Neural progenitor cell (in vitro differentiated cells): ENCODE data around the gene TMEM225B.

Experiments
- EZH2 ChIP-seq: fragments of 200-600 bp; sonication (generic); IDR thresholded peaks from 2 replicates; pipeline ENCODE4 v1.6.1; 2017; ENCODE audit warnings: antibody characterized with exemption, mild to moderate bottlenecking, moderate library complexity
- TF ChIP-seq, protein P1 (sequence below): fragments of 200-600 bp; sonication (generic); IDR thresholded peaks from 2 replicates; pipeline ENCODE4 v1.5.1; 2017; ENCODE audit warnings: antibody characterized with exemption, mild to moderate bottlenecking

DNA sequence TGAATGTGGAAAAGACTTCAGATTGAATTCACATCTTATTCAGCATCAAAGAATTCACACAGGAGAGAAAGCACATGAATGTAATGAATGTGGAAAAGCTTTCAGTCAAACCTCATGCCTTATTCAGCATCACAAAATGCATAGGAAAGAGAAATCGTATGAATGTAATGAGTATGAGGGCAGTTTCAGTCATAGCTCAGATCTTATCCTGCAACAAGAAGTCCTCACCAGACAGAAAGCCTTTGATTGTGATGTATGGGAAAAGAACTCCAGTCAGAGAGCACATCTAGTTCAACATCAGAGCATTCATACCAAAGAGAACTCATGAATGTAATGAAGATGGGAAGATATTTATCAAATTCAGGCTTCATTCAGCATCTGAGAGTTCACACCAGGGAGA, 24.8 kb upstream of the TMEM225B start:
- TF ChIP-seq EZH2, result no peak
- TF ChIP-seq, protein P1, sequence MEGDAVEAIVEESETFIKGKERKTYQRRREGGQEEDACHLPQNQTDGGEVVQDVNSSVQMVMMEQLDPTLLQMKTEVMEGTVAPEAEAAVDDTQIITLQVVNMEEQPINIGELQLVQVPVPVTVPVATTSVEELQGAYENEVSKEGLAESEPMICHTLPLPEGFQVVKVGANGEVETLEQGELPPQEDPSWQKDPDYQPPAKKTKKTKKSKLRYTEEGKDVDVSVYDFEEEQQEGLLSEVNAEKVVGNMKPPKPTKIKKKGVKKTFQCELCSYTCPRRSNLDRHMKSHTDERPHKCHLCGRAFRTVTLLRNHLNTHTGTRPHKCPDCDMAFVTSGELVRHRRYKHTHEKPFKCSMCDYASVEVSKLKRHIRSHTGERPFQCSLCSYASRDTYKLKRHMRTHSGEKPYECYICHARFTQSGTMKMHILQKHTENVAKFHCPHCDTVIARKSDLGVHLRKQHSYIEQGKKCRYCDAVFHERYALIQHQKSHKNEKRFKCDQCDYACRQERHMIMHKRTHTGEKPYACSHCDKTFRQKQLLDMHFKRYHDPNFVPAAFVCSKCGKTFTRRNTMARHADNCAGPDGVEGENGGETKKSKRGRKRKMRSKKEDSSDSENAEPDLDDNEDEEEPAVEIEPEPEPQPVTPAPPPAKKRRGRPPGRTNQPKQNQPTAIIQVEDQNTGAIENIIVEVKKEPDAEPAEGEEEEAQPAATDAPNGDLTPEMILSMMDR, result no peak
